OCI-LY1 (cell line): ENCODE results near the gene HYPK.
"Not testable (repeated sequence)": the region's sequence is repeated elsewhere in the genome, so short reads cannot be mapped to it uniquely, and the experiment has no call there.

Experiments used
- H2AFZ ChIP-seq: fragments of 200-600 bp; sonication (generic), shearing (Covaris generic); 2 replicates; pipeline ENCODE4 v1.6.0; 2014; ENCODE audit warnings: antibody characterized with exemption, mild to moderate bottlenecking, low read length
- H3F3A ChIP-seq: fragments of 200-600 bp; sonication (generic), shearing (Covaris generic); 2 replicates; pipeline ENCODE4 v1.6.0; 2014; ENCODE audit warnings: mild to moderate bottlenecking, antibody characterized with exemption, low read length, moderate library complexity; ENCODE audit not compliant: insufficient read depth
- H3K27ac ChIP-seq: fragments of 200-600 bp; sonication (generic); 2 replicates; pipeline ENCODE4 v1.5.1; 2014; ENCODE audit warnings: low read length, mixed run types, mild to moderate bottlenecking, low read depth; ENCODE audit not compliant: poor library complexity, severe bottlenecking
- H3K27me3 ChIP-seq: fragments of 200-600 bp; sonication (generic); 2 replicates; pipeline ENCODE4 v1.6.0; 2014; ENCODE audit warnings: antibody characterized with exemption, mild to moderate bottlenecking, low read length, moderate library complexity; ENCODE audit not compliant: insufficient read depth
- H3K36me3 ChIP-seq: fragments of 200-600 bp; sonication (generic); 2 replicates; pipeline ENCODE4 v1.6.1; 2014; ENCODE audit warnings: mild to moderate bottlenecking, antibody characterized with exemption, low read length, moderate library complexity, mixed read lengths; ENCODE audit not compliant: insufficient read depth
- H3K4me1 ChIP-seq: fragments of 200-600 bp; sonication (generic); 2 replicates; pipeline ENCODE4 v1.5.1; 2014; ENCODE audit warnings: mild to moderate bottlenecking, low read length, moderate library complexity; ENCODE audit not compliant: insufficient read depth, severe bottlenecking
- H3K4me2 ChIP-seq: fragments of 200-600 bp; sonication (generic), shearing (Covaris generic); 2 replicates; pipeline ENCODE4 v1.6.1; 2014; ENCODE audit warnings: low read length
- H3K4me3 ChIP-seq: fragments of 200-600 bp; sonication (generic); 2 replicates; pipeline ENCODE4 v1.5.1; 2014; ENCODE audit warnings: low read length, low read depth, mild to moderate bottlenecking, mixed read lengths; ENCODE audit not compliant: poor library complexity, severe bottlenecking
- H3K79me2 ChIP-seq: fragments of 200-600 bp; shearing (Covaris generic); 2 replicates; pipeline ENCODE4 v1.6.1; 2016; ENCODE audit warnings: mixed run types, low read length, mixed read lengths; ENCODE audit not compliant: insufficient read depth
- H3K9ac ChIP-seq: fragments of 200-600 bp; sonication (generic), shearing (Covaris generic); 2 replicates; pipeline ENCODE4 v1.6.1; 2014; ENCODE audit warnings: mild to moderate bottlenecking, low read length, mixed read lengths
- H3K9me2 ChIP-seq: fragments of 200-600 bp; sonication (generic), shearing (Covaris generic); 2 replicates; pipeline ENCODE4 v1.6.1; 2014; ENCODE audit warnings: low read depth, mild to moderate bottlenecking, low read length, mixed read lengths
- H3K9me3 ChIP-seq: fragments of 200-600 bp; shearing (Covaris generic); 2 replicates; pipeline ENCODE4 v1.6.1; 2014; ENCODE audit warnings: low read length, mixed read lengths
- H4K20me1 ChIP-seq: fragments of 200-600 bp; sonication (generic), shearing (Covaris generic); 2 replicates; pipeline ENCODE4 v1.6.0; 2016; ENCODE audit warnings: mild to moderate bottlenecking, low read length; ENCODE audit not compliant: insufficient read depth
- CTCF ChIP-seq: fragments of 200-600 bp; sonication (generic), shearing (Covaris generic); IDR thresholded peaks from 2 replicates; pipeline ENCODE4 v1.5.1; 2017; ENCODE audit warnings: mild to moderate bottlenecking, antibody characterized with exemption, low read length, moderate library complexity, mixed read lengths
- EZH2 ChIP-seq: fragments of 200-600 bp; sonication (generic), shearing (Covaris generic); IDR thresholded peaks from 2 replicates; pipeline ENCODE4 v1.8.0; 2017; ENCODE audit warnings: borderline replicate concordance, mixed run types, mild to moderate bottlenecking, antibody characterized with exemption, low read length, moderate library complexity, mixed read lengths

Gene HYPK

GRCh38 chr15:43826029-43826507, 25.7 kb downstream of the HYPK start:
- peak overlapping the region; percentile 90 for H3K4me2 ChIP-seq
- H3K27ac ChIP-seq: peak overlapping the region; percentile 81
- peaks cover 67% of the 10 kb centered on the region for H3K4me1 ChIP-seq
- no peaks in the 10 kb centered on the region for H3F3A ChIP-seq
- peaks cover 74% of the 10 kb centered on the region for H3K79me2 ChIP-seq
- H3K27me3 ChIP-seq: no peaks in the 10 kb centered on the region
- no peak for TF ChIP-seq CTCF
- no peak for TF ChIP-seq EZH2
- no peaks in the 10 kb centered on the region for H3K9me2 ChIP-seq
- H3K9me3 ChIP-seq: no peaks in the 10 kb centered on the region
- H4K20me1 ChIP-seq: no peaks in the 10 kb centered on the region
- no peak overlapping the region for H2AFZ ChIP-seq
- peak overlapping the region; percentile 88; the same call in 1 of the 2 replicates for H3K9ac ChIP-seq
- H3K36me3 ChIP-seq: peaks cover 40% of the 10 kb centered on the region
- peak overlapping the region; percentile 80 for H3K4me3 ChIP-seq

GRCh38 chr15:43826508-43827341, 26.3 kb downstream of the HYPK start, which contains the start of gene WDR76:
TSS of gene WDR76 (plus strand) at chr15:43827002. CDS start at chr15:43827033, 31 bp downstream.
- Histone ChIP-seq H3K9me2 (no peaks in the 10 kb centered on the region), H3F3A (no peaks in the 10 kb centered on the region), H3K4me3 (peak within 1 kb of the TSS; percentile 80), H3K27me3 (no peaks in the 10 kb centered on the region), H3K79me2 (peaks cover 74% of the 10 kb centered on the region), H2AFZ (no peak within 1 kb of the TSS), H4K20me1 (no peaks in the 10 kb centered on the region), H3K4me1 (peaks cover 67% of the 10 kb centered on the region), H3K27ac (peak within 1 kb of the TSS; percentile 81), H3K9ac (peak within 1 kb of the TSS; percentile 88), H3K36me3 (peaks cover 40% of the 10 kb centered on the region), H3K4me2 (peak within 1 kb of the TSS; percentile 90), H3K9me3 (no peaks in the 10 kb centered on the region)
- no peak for TF ChIP-seq EZH2
- TF ChIP-seq CTCF: no peak

GRCh38 chr15:43828061-43828657, 27.8 kb downstream of the HYPK start:
- peak overlapping the region; percentile 90 for H3K4me2 ChIP-seq
- peaks cover 51% of the 10 kb centered on the region for H3K36me3 ChIP-seq
- H4K20me1 ChIP-seq: no peaks in the 10 kb centered on the region
- H3F3A ChIP-seq: no peaks in the 10 kb centered on the region
- no peaks in the 10 kb centered on the region for H3K27me3 ChIP-seq
- peak overlapping the region; percentile 88 for H3K9ac ChIP-seq
- TF ChIP-seq EZH2 (no peak), CTCF (no peak)
- H3K9me3 ChIP-seq: no peaks in the 10 kb centered on the region
- no peak overlapping the region for H2AFZ ChIP-seq
- peaks cover 68% of the 10 kb centered on the region for H3K4me1 ChIP-seq
- H3K27ac ChIP-seq: peak overlapping the region; percentile 81
- peaks cover 72% of the 10 kb centered on the region for H3K79me2 ChIP-seq
- no peaks in the 10 kb centered on the region for H3K9me2 ChIP-seq
- H3K4me3 ChIP-seq: peak overlapping the region; percentile 80

GRCh38 chr15:43829951-43830540, 29.6 kb downstream of the HYPK start:
- H2AFZ ChIP-seq, H3K9me3 ChIP-seq, H4K20me1 ChIP-seq, H3K9me2 ChIP-seq, H3K27me3 ChIP-seq, H3F3A ChIP-seq: not testable (repeated sequence)
- Histone ChIP-seq H3K4me1 (peaks cover 57% of the 10 kb centered on the region), H3K36me3 (peaks cover 70% of the 10 kb centered on the region), H3K4me2 (peak overlapping the region; percentile 90), H3K4me3 (peak overlapping the region; percentile 80), H3K9ac (peak overlapping the region; percentile 88; the same call in 1 of the 2 replicates), H3K79me2 (peaks cover 59% of the 10 kb centered on the region), H3K27ac (peak overlapping the region; percentile 81)
